GM19023 (cell line): ENCODE data around the gene HBS1L.

Experiments
- ATAC-seq: cut with Tn5 transposase; IDR thresholded peaks from one replicate; pipeline ENCODE4 v1.9.1; 2021; ENCODE audit warnings: mild to moderate bottlenecking, moderate library complexity; ENCODE audit not compliant: unreplicated experiment

The HBS1L gene

GRCh38 chr6:135038335-135038734 lies 16.3 kb downstream of the HBS1L start:
- ATAC-seq = no peak

DNA sequence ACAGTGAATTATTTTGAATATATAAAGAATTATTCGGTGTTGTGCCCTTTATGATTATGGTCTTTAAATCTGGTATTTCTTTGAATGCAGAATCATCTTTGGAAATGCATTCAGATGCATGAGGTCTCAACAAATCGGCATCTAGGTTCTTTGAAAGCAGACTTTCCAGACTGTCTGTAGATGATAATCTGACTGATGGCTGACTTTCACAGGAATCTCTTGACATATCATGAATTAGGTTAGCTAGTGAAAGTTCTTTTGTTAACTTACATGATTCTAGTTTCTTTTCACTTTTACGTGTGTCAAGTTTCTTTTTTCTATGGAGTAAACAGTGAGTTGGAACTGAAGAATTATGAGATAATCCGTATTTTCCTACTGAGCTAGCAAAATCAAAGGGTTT lies 17.1 kb downstream of the HBS1L start:
- ATAC-seq = no peak

- no peak for ATAC-seq
These were observed 17.7 kb downstream of the HBS1L start for GRCh38 chr6:135036731-135037420.

DNA sequence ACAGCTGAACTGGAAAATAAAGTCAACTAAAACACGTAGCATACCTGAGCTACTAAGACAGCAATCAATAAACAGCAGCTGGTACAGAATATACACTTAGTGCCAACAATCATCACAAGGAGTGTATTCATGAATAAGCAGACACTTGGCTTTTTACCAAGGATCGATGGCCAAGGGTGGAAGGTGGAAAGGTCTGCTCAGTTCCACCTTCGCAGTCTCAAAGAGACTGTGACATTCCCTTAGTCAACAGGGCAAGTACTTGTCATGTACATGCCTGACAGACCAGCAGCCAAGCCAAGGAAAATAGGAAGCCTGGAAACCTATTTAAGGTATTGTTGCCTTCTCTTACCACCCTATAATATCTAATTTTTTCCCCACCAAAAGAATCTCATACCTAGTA lies 21.4 kb downstream of the HBS1L start:
- ATAC-seq = no peak

GRCh38 chr6:135030532-135031178 lies 24.0 kb downstream of the HBS1L start:
- no peak for ATAC-seq

DNA sequence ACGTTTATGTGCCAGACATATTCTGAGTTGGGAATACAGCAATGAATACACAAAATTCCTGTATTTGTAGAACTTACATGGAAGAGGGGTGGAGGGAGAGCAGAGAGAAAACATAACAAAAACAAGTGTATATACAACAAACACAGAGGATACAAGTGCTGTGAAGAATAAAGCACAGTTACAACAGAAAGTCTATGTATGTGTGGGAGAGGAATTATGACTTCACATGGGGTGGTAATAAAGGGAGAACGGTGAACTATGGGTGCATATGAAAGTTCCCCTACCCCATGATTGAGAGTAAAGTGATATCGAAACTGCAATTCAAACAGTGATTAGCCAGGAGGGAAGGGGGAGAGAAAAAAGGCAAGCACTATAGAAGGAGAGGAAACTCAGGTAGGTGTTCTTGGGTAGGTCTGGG lies 24.6 kb downstream of the HBS1L start:
- ATAC-seq = peak; percentile 96

- ATAC-seq = no peak
These were observed 28.8 kb downstream of the HBS1L start for GRCh38 chr6:135025775-135026174.

- ATAC-seq = no peak
These were observed 29.4 kb downstream of the HBS1L start for GRCh38 chr6:135025175-135025574.

DNA sequence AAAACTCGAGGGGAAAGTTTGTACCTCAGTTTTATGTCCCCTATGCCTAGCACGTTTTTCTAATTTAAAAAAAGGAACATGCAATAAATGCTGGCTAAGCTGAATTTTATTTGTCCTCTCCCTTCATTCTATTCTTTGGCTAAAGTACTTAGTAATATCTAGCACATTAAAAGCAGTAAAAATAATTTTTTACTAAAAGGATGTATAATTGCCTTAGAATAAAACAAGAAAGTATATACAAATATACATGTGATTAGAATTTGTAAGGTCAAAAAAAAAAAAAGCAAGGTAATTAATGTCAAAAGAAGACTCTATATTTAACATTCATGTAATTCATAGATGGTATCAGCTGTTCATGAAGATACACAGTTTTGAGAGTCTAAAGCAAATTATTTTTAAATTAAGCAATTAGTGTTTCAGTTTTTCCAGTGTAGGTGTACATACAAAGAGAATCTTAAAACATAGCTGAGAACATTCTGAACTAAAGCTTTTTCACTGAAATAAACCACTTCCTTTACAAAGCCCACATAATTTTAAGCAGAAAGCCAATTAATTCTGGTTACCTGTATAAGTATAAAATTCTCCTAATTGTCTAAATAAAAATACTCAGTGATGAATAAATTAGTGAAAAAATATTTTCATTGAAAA lies 32.4 kb downstream of the HBS1L start:
- no peak for ATAC-seq

DNA sequence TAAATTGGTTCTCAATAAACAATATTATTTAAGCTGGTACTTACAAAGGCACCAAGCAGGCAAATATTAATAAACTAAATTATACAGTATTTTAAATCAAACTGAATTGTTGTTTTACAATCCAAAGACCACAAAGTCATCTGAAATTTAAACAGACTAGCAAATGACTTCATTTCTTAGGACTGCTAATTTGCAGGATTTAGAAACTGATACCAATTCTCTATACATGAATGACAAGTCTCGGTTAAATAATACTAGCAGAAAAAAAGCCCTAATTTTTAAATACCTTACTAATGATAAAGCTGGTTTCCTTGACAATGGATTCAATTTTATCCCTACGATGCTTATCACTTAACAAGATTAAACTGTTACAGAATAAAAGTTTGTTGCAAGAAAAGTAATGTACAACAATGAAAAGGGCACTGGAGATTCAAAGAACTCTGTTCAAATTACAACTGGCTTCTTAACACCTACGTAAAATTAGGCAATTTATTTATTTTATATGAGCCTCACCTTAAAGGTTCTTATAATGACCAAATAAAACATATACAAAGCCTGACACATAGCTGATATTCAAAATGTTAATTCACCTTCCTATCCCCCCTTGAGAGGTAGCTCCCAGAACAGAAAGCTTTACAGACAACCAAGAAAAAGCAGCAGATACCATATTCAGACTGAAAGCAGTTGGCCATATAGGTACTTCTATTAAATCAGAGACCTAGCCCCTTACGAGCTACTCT lies 33.1 kb downstream of the HBS1L start:
- ATAC-seq = peak; percentile 63

DNA sequence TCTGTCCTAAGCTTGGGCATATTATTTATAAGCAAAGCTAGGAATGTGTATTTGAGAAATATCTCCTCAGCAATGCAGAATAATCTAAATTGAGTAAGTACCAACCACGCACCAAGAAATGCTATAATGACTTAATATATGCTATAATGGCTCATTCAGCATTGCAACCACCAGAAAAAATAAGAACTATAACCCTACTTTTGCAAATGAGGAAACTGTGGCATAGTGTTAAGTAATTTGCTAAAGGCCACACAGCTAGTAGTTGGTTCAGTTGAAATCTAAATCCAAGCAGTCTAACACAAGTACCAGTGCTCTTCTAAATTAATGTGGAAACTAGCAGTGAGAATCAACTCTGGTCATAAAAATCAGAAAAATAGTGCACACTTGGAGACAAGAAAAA lies 35.7 kb downstream of the HBS1L start:
- ATAC-seq = no peak

GRCh38 chr6:135018052-135018451 lies 36.6 kb downstream of the HBS1L start:
- ATAC-seq = no peak

- ATAC-seq = peak; percentile 93
These were observed 40.2 kb downstream of the HBS1L start for GRCh38 chr6:135014353-135014832.

- no peak for ATAC-seq
These were observed 41.4 kb downstream of the HBS1L start for GRCh38 chr6:135013211-135013610.

DNA sequence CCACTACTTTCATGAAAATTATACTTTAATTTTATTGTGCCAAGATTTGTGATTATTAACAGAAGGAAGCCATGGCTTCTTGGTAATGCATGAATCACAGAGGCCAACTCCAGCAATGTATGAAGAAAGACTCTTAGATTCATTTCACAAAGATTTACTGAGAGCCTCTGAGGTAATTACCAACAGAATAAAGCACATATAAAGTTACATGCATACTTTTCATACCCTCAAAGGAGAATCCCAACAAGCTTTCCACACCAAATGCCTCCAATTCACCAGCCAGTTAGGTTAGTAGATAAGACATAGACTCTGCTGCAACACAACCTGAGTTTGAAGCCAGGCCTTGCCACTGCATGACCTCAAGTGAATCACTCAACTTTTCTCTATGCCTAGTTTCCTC lies 41.9 kb downstream of the HBS1L start:
- ATAC-seq = no peak

- ATAC-seq = no peak
These were observed 42.3 kb downstream of the HBS1L start for GRCh38 chr6:135012349-135012748.

GRCh38 chr6:135008941-135009290 lies 45.7 kb downstream of the HBS1L start:
- ATAC-seq = no peak

DNA sequence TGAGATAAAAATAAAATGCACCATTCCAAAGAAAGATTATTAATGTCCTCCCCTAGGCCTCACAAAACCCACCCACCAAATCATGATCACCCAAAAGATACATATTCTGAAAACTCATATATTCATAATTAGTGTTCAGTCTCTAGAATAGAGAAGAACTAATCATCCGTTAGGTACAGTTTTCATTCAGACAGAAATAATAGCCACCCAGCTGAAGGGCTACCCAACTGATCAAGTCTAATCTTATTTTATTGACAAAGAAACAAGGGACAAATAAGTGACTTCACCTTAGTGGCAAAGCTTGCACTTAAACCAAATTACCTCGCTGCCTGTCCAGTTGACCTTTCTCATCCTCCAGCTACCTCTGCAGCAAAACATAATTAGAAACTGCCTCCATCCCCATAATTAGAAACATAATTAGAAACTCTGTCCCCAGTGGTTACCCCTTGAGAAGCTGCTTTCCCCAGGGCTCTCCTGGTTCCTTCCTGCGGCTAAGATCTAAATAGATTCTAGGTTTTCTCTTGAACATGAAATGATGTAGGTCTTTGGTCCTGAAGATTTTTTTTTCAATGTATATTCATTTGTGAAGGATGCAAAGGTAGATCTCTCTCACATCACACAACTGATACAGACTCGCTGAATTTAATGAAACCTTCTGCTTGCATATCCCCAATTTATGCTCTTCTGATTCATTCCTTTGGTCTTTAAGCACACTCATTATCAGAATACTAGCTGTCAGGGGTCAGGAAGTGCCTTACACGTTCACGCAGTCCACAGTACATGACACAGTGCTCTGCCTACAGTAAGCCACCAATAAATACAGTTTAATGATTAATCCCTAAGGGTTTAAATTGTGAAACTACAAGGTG lies 46.3 kb downstream of the HBS1L start:
- ATAC-seq = peak; percentile 90

DNA sequence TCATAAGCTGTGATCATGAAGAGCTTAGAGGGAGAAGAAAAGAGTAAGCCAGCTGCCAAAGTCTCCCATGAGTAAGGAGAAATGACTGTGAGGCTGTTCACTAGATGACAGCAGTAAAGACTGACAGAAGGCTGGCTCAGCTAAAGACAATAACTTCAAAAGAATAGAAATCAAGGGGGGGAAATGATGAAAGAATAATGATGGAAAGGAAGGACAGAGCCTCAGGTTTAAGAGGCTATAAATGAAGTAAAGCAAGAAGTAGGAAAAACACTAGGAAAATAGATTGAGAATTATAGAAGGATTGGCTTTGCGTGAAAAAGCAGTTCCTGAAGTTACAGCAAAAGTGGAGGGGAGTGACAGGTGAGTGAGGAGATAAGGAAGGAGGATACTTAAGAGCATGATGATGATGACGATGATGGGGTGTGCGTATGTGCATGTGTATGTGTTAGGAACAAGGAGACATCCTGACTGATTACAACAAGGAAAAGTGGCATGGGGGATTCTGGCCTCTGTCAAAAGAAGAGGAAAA lies 48.2 kb downstream of the HBS1L start:
- no peak for ATAC-seq

DNA sequence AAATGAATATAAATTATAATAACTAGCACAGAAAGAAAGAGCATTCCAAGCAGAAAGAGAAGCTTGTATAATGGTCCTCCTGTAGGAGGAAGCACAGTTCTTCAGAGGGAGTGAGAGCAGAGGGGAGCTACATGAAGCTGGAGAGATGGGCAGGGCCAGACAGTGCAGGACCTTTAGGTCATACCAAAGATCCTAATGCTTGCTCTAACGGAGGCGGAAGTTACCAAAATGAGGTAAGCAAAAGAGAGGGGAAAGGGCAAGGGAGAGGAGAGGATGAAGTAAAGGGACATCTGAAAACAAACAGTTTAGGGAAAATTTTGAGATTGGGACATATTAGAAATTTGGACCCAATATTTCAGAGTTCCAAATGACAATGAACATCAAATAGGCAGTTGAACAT lies 50.2 kb downstream of the HBS1L start:
- no peak for ATAC-seq
